Stomach (tissue), 9 donors: ENCODE results near the gene TXN2. TPM values are rescaled to one million over a fixed set of nuclear protein-coding genes. Genes with fewer than 3 reads are reported as not detected.

Source experiments
- DNase-seq, 2 donors: peaks; one replicate each; pipeline versions ENCODE4 v3.0.0 to v3.0.0-alpha.2; 2013 to 2019
- H3K27ac ChIP-seq, 5 donors: fragments of 200-600 bp in 4 of 5; sonication (generic) in 4 of 5; one replicate each; pipeline ENCODE4 v1.5.1; 2013 to 2019; ENCODE audit warnings: mild to moderate bottlenecking in 1 of 5, moderate library complexity in 1 of 5
- H3K27me3 ChIP-seq, 3 donors: fragments of 200-600 bp; sonication (generic); one replicate each; pipeline ENCODE4 v1.5.1; 2017 to 2019; ENCODE audit warnings: mixed run types in 1 of 3
- H3K36me3 ChIP-seq, 4 donors: fragments of 200-600 bp; sonication (generic); 1 replicate in 3 of 4; 2 replicates in 1 of 4; pipeline ENCODE4 v1.5.1; 2016 to 2019
- H3K4me1 ChIP-seq, 4 donors: fragments of 200-600 bp; sonication (generic); one replicate each; pipeline ENCODE4 v1.5.1; 2016 to 2019
- H3K4me3 ChIP-seq, 4 donors: fragments of 200-600 bp; sonication (generic) in 3 of 4; one replicate each; pipeline ENCODE4 v1.5.1; 2016 to 2019; ENCODE audit warnings: mild to moderate bottlenecking in 1 of 4
- H3K9me3 ChIP-seq, 4 donors: fragments of 200-600 bp; sonication (generic); one replicate each; pipeline ENCODE4 v1.5.1; 2016 to 2019
- CTCF ChIP-seq, 7 experiments: fragments of 450-650 bp in 4 of 7; fragments of 200-600 bp in 3 of 7; sonication (generic) in 3 of 7; IDR thresholded peaks; one replicate each; pipeline ENCODE4 v1.5.1; 2016 to 2019; ENCODE audit warnings: antibody characterized with exemption in 7 of 7, control low read depth in 2 of 7, mild to moderate bottlenecking in 1 of 7
- EP300 ChIP-seq: sonication (generic); formaldehyde crosslinking; IDR thresholded peaks from one replicate; pipeline ENCODE4 v1.6.1; 2017; ENCODE audit warnings: antibody characterized with exemption
- POLR2A ChIP-seq, 4 donors: fragments of 450-650 bp; IDR thresholded peaks; one replicate each; pipeline ENCODE4 v1.6.1; 2016; ENCODE audit warnings: antibody characterized with exemption in 4 of 4, control low read depth in 2 of 4, mild to moderate bottlenecking in 1 of 4, moderate library complexity in 1 of 4
- POLR2AphosphoS5 ChIP-seq, 3 donors: sonication (generic); formaldehyde crosslinking; IDR thresholded peaks; one replicate each; pipeline ENCODE4 v1.6.1; 2016; ENCODE audit warnings: antibody characterized with exemption in 3 of 3
- WGBS, 5 donors: extraction: QIAGEN DNeasy Blood & Tissue Kit in 3 of 5; methylation state at CpG; one replicate each; pipeline versions ENCODE4 v1.1.5 to v1.1.7; 2013 to 2018; 5-methylcytosine and 5-hydroxymethylcytosine counted together
- intact Hi-C: fragments of 100-400 bp; cut with DNase I; formaldehyde crosslinking; loops from one replicate; pipeline ENCODE4 v1.15.1; 2023; ENCODE audit warnings: low total_unique reads
- polyA plus RNA-seq, 3 donors: library from polyadenylated mRNA; stranded (reverse); fragments of 200-250 nt; gene quantifications; one replicate each; pipeline ENCODE4 v1.2.3, GENCODE V29; 2013
- total RNA-seq, 5 donors: library from RNA; depleted of rRNA; stranded (reverse); fragments of >200 nt; gene quantifications; one replicate each; pipeline versions ENCODE4 v1.1.0 to v1.2.3, GENCODE V29; 2014 to 2016
- donor health status: healthy with polysubstance abuse.
- donor health status: Bipolar disorder and iron deficiency.
- donor health status: healthy.

TXN2 gene
- total and polyA plus RNA-seq, 8 donors: 7.0 to 279 (median 89.3) TPM

GRCh38 chr22:36466258-36466657, 15.2 kb downstream of the TXN2 start:
- peaks cover 48 to 88% (median 63%) of the 10 kb centered on the region in 4 donors for H3K4me1 ChIP-seq
- no peaks in the 10 kb centered on the region for H3K27me3 ChIP-seq
- intact Hi-C loops: no loop called here
- WGBS, 5 donors: 73 to 89% (median 82%) methylated on average over 4 to 7 of the region's 7 CpGs
- H3K36me3 ChIP-seq: peaks cover 3 to 24% (median 22%) of the 10 kb centered on the region in 4 donors
- H3K27ac ChIP-seq: peak overlapping the region; percentile 75 to 94 (median 82)
- no peak for DNase-seq
- no peak overlapping the region for H3K4me3 ChIP-seq
- TF ChIP-seq EP300: no peak
- no peak for TF ChIP-seq POLR2AphosphoS5 (IDR thresholded peaks at IDR 0.05)
- no peak for TF ChIP-seq POLR2A (IDR thresholded peaks at IDR 0.05)
- no peak for TF ChIP-seq CTCF (IDR thresholded peaks at IDR 0.05)
- H3K9me3 ChIP-seq: no peaks in the 10 kb centered on the region

GRCh38 chr22:36465232-36466021, 16.0 kb downstream of the TXN2 start:
- intact Hi-C loops: no loop called here

GRCh38 chr22:36464715-36465231, 16.7 kb downstream of the TXN2 start:
- H3K36me3 ChIP-seq: peaks cover 3 to 19% (median 17%) of the 10 kb centered on the region in 4 donors
- peaks cover 40 to 81% (median 55%) of the 10 kb centered on the region in 4 donors for H3K4me1 ChIP-seq
- no peak for TF ChIP-seq POLR2A (IDR thresholded peaks at IDR 0.05)
- TF ChIP-seq EP300: no peak
- no peak for TF ChIP-seq CTCF (IDR thresholded peaks at IDR 0.05)
- H3K4me3 ChIP-seq: no peak overlapping the region
- intact Hi-C loops: no loop called here
- DNase-seq: no peak
- no peaks in the 10 kb centered on the region for H3K9me3 ChIP-seq
- 63 to 72% (median 68%) methylated on average over 16 to 20 of the region's 20 CpGs for WGBS, 5 donors
- H3K27me3 ChIP-seq: no peaks in the 10 kb centered on the region
- H3K27ac ChIP-seq: peak overlapping the region; percentile 75 to 94 (median 82)

More at GRCh38 chr22:36465232-36466021, 16.0 kb downstream of the TXN2 start:
- Histone ChIP-seq H3K4me1 (peaks cover 46 to 87% (median 60%) of the 10 kb centered on the region in 4 donors), H3K36me3 (peaks cover 3 to 19% (median 17%) of the 10 kb centered on the region in 4 donors), H3K9me3 (no peaks in the 10 kb centered on the region), H3K27ac (peak overlapping the region; percentile 75 to 94 (median 82)), H3K27me3 (no peaks in the 10 kb centered on the region), H3K4me3 (no peak overlapping the region)
- WGBS, 5 donors: 22 to 52% (median 31%) methylated on average over 16 to 25 of the region's 25 CpGs
- DNase-seq: peak; percentile 89
- TF ChIP-seq CTCF (IDR thresholded peaks at IDR 0.05): no peak
- peak; percentile 63 to 87 (median 73) for TF ChIP-seq POLR2AphosphoS5 (IDR thresholded peaks at IDR 0.05)
- peak; percentile 69 for TF ChIP-seq EP300

- peaks cover 3 to 19% (median 17%) of the 10 kb centered on the region in 4 donors for H3K36me3 ChIP-seq
- TF ChIP-seq EP300: peak; percentile 61
- no peak for TF ChIP-seq POLR2A (IDR thresholded peaks at IDR 0.05)
- peak in 2 of 3 donors; percentile 4 to 39 for TF ChIP-seq POLR2AphosphoS5 (IDR thresholded peaks at IDR 0.05)
- TF ChIP-seq CTCF (IDR thresholded peaks at IDR 0.05): no peak
- no peaks in the 10 kb centered on the region for H3K9me3 ChIP-seq
- H3K27me3 ChIP-seq: no peaks in the 10 kb centered on the region
- peak overlapping the region; percentile 7 to 94 (median 82) for H3K27ac ChIP-seq
- H3K4me3 ChIP-seq: no peak overlapping the region
- peaks cover 30 to 79% (median 51%) of the 10 kb centered on the region in 4 donors for H3K4me1 ChIP-seq
- 72 to 92% (median 86%) methylated on average over 7 to 17 of the region's 17 CpGs for WGBS, 5 donors
- no peak for DNase-seq
- intact Hi-C loops: no loop called here
Measured at GRCh38 chr22:36463783-36464184, 17.7 kb downstream of the TXN2 start.
